Endodermal cell (in vitro differentiated cells): ENCODE data around the gene GPD2. TPM values are rescaled to one million over a fixed set of nuclear protein-coding genes. Genes with fewer than 3 reads are reported as not detected.
"Not testable (repeated sequence)": the region's sequence is repeated elsewhere in the genome, so short reads cannot be mapped to it uniquely, and the experiment has no call there.

ENCODE experiments used
- DNase-seq: peaks from one replicate; pipeline ENCODE4 v3.0.0-alpha.2; 2017
- H3K27ac ChIP-seq: 2 replicates; pipeline ENCODE4 v1.5.1; 2013; ENCODE audit warnings: mild to moderate bottlenecking, low read depth, low read length, moderate library complexity
- H3K27me3 ChIP-seq: 2 replicates; pipeline ENCODE4 v1.6.1; 2013; ENCODE audit warnings: mild to moderate bottlenecking, low read length, moderate library complexity; ENCODE audit not compliant: insufficient read depth, control insufficient read depth, poor library complexity, severe bottlenecking
- H3K36me3 ChIP-seq: 2 replicates; pipeline ENCODE4 v1.7.0; 2013; ENCODE audit warnings: mild to moderate bottlenecking, low read length, moderate library complexity; ENCODE audit not compliant: control insufficient read depth, insufficient read depth
- H3K4me1 ChIP-seq: one replicate; pipeline ENCODE4 v1.7.0; 2013; ENCODE audit warnings: low read length; ENCODE audit not compliant: control insufficient read depth, insufficient read depth
- H3K4me3 ChIP-seq: 2 replicates; pipeline ENCODE4 v1.5.1; 2013; ENCODE audit warnings: mild to moderate bottlenecking, low read length, moderate library complexity
- H3K9ac ChIP-seq: 2 replicates; pipeline ENCODE4 v1.6.1; 2013; ENCODE audit warnings: mild to moderate bottlenecking, low read length, moderate library complexity; ENCODE audit not compliant: poor library complexity, severe bottlenecking; ENCODE audit errors: extremely low read depth
- H3K9me3 ChIP-seq: 2 replicates; pipeline ENCODE4 v1.6.1; 2013; ENCODE audit warnings: mild to moderate bottlenecking, low read length, moderate library complexity; ENCODE audit not compliant: control insufficient read depth
- H3K27ac Mint-ChIP-seq: 2 replicates; pipeline ENCODE4 v1.8.0; 2020; ENCODE audit warnings: mixed read lengths
- H3K27me3 Mint-ChIP-seq: 2 replicates; pipeline ENCODE4 v1.8.0; 2021; ENCODE audit warnings: mild to moderate bottlenecking, mixed read lengths; ENCODE audit not compliant: insufficient read depth
- H3K36me3 Mint-ChIP-seq: 2 replicates; pipeline ENCODE4 v1.8.0; 2020; ENCODE audit warnings: low read depth, mixed read lengths
- H3K4me1 Mint-ChIP-seq: 2 replicates; pipeline ENCODE4 v1.8.0; 2020; ENCODE audit warnings: mixed read lengths
- H3K4me3 Mint-ChIP-seq: 2 replicates; pipeline ENCODE4 v1.8.0; 2020; ENCODE audit warnings: mild to moderate bottlenecking, moderate library complexity, mixed read lengths
- H3K9me3 Mint-ChIP-seq: 2 replicates; pipeline ENCODE4 v1.8.0; 2020; ENCODE audit warnings: mild to moderate bottlenecking, mixed read lengths
- CTCF ChIP-seq: fragments of 200-600 bp; sonication (generic); conservative IDR thresholded peaks from 2 replicates; pipeline ENCODE4 v1.5.0; 2021; ENCODE audit warnings: antibody characterized with exemption, mild to moderate bottlenecking
- WGBS, 2 experiments: methylation state at CpG; one replicate each; pipeline versions ENCODE4 v1.1.5 to v1.1.7; 2013; ENCODE audit warnings: missing lambda C conversion rate in 2 of 2, mixed read lengths in 1 of 2; ENCODE audit not compliant: insufficient coverage in 1 of 2, insufficient read length in 1 of 2; 5-methylcytosine and 5-hydroxymethylcytosine counted together
- total RNA-seq, 2 donors: library from RNA; stranded (reverse); fragmentation: NEBNext Ultra II Directional in 1 of 2; extraction: Animal tissue kit (Norgen Biotek cat#: 25700) in 1 of 2; gene quantifications; 2 replicates in 1 of 2; 3 replicates in 1 of 2; pipeline ENCODE4 v1.2.1, GENCODE V29; 2021

Gene GPD2
- total RNA-seq, 2 donors from 2014 or later: 51.7 to 64.6 TPM

- H3K27me3 ChIP-seq: no peaks in the 10 kb centered on the region
- WGBS, 2 experiments: 93 to 100% methylated on average over 2 to 4 of the region's 4 CpGs
Measured at GRCh38 chr2:156518138-156518537, 82.0 kb downstream of the GPD2 start.

GRCh38 chr2:156522864-156523440, 86.8 kb downstream of the GPD2 start:
- Histone ChIP-seq H3K9me3 (peaks cover 12% of the 10 kb centered on the region), H3K9ac (no peak overlapping the region), H3K4me1 (no peaks in the 10 kb centered on the region), H3K4me3 (no peak overlapping the region), H3K27me3 (no peaks in the 10 kb centered on the region), H3K36me3 (no peaks in the 10 kb centered on the region), H3K27ac (no peak overlapping the region)
- no peak overlapping the region for H3K27ac Mint-ChIP-seq
- no peak for DNase-seq
- no peak overlapping the region for H3K4me3 Mint-ChIP-seq
- H3K36me3 Mint-ChIP-seq: peaks cover 32% of the 10 kb centered on the region
- peaks cover 9% of the 10 kb centered on the region for H3K9me3 Mint-ChIP-seq
- TF ChIP-seq CTCF: no peak
- no peaks in the 10 kb centered on the region for H3K27me3 Mint-ChIP-seq
- no peaks in the 10 kb centered on the region for H3K4me1 Mint-ChIP-seq
- WGBS, 2 experiments: 87 to 100% methylated on average over 2 to 4 of the region's 4 CpGs

More at GRCh38 chr2:156518138-156518537, 82.0 kb downstream of the GPD2 start:
- Histone ChIP-seq H3K9ac (no peak overlapping the region), H3K36me3 (peaks cover 5% of the 10 kb centered on the region), H3K9me3 (peaks cover 12% of the 10 kb centered on the region), H3K27ac (no peak overlapping the region), H3K4me1 (no peaks in the 10 kb centered on the region), H3K4me3 (no peak overlapping the region)
- Mint-ChIP-seq H3K4me1 (peaks cover 1% of the 10 kb centered on the region), H3K4me3 (no peak overlapping the region), H3K9me3 (peaks cover 9% of the 10 kb centered on the region), H3K27ac (no peak overlapping the region), H3K27me3 (no peaks in the 10 kb centered on the region), H3K36me3 (peaks cover 50% of the 10 kb centered on the region)
- TF ChIP-seq CTCF: no peak
- no peak for DNase-seq

- no peak overlapping the region for H3K9ac ChIP-seq
- no peak overlapping the region for H3K4me3 ChIP-seq
- no peak for DNase-seq
- no peak for TF ChIP-seq CTCF
- peaks cover 8% of the 10 kb centered on the region for H3K36me3 Mint-ChIP-seq
- H3K4me1 ChIP-seq: no peaks in the 10 kb centered on the region
- no peaks in the 10 kb centered on the region for H3K27me3 Mint-ChIP-seq
- no peaks in the 10 kb centered on the region for H3K9me3 ChIP-seq
- no peaks in the 10 kb centered on the region for H3K9me3 Mint-ChIP-seq
- no peaks in the 10 kb centered on the region for H3K27me3 ChIP-seq
- WGBS, 2 experiments: 94% methylated on average over 1 of the region's 2 CpGs; no CpG with 5 or more reads in 1 of the 2 experiments
- no peak overlapping the region for H3K4me3 Mint-ChIP-seq
- H3K4me1 Mint-ChIP-seq: no peaks in the 10 kb centered on the region
- H3K27ac ChIP-seq: no peak overlapping the region
- no peaks in the 10 kb centered on the region for H3K36me3 ChIP-seq
- no peak overlapping the region for H3K27ac Mint-ChIP-seq
Measured at GRCh38 chr2:156526950-156527636, 90.9 kb downstream of the GPD2 start.

- H3K4me1 Mint-ChIP-seq, H3K27me3 Mint-ChIP-seq, H3K27me3 ChIP-seq, H3K9me3 ChIP-seq, H3K36me3 ChIP-seq, H3K4me3 Mint-ChIP-seq, H3K4me3 ChIP-seq, H3K27ac Mint-ChIP-seq, H3K27ac ChIP-seq, H3K9ac ChIP-seq, H3K9me3 Mint-ChIP-seq, H3K4me1 ChIP-seq, DNase-seq: not testable (repeated sequence)
- WGBS, 2 experiments: 89% methylated on average over 5 of the region's 5 CpGs; no CpG with 5 or more reads in 1 of the 2 experiments
- peaks cover 12% of the 10 kb centered on the region for H3K36me3 Mint-ChIP-seq
Measured at GRCh38 chr2:156528583-156528982, 92.4 kb downstream of the GPD2 start.
